ENCODE results near the gene C2CD4C. TPM values are rescaled to one million over a fixed set of nuclear protein-coding genes. Genes with fewer than 3 reads are reported as not detected.
"Not testable (repeated sequence)": the region's sequence is repeated elsewhere in the genome, so short reads cannot be mapped to it uniquely, and the experiment has no call there.

The C2CD4C gene
- total RNA-seq, 1 donor from 2014 or later = 3.7 TPM

DNA sequence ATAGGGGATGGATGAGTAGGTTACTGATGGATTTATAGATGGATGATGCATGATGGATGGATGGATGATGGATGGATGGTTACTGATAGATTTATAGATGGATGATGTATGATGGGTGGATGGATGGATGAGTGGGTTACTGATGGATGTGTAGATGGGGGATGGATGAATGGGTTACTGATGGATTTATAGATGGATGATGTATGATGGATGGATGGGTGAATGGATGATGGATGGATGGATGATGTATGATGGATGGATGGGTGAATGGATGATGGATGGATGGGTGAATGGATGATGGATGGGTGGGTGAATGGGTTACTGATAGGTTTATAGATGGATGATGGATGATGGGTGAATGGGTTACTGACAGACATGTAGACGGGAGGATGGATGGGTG lies 6.3 kb upstream of the C2CD4C start:
- no peak for DNase-seq (ENCODE audit: low read depth in 2 of 2)

DNA sequence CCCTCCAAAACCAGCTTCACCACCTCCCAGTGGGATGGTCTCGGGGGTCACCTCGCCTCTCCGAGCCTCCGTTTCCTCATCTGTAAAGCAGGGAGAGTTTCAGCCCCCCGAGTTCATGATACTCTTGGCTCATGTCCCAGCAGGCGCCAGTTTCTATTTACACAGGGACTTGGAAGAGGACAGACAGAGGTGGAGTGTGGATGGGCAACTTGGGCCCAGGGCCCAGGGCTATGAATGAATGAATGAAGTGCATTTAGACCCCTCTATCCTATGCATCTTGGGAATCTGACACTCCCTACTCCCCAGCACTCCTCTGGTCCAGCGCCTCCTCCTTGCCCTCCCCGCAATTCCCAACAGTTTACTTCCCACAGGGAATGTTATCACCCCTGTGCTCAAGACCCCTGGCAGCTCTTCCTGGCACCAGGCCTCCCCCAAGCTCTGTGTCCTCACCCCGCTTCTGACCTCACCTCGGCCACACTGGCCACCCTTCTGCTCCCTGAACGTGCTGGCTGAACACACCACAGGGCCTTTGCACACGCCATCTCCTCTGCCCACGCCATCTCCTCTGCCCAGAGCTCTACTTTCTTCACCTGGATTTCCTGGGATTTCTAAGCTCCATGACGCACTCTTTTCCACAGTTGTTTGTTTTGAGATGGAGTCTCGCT lies 4.9 kb upstream of the C2CD4C start:
- DNase-seq (ENCODE audit: low read depth in 2 of 2) = no peak

DNA sequence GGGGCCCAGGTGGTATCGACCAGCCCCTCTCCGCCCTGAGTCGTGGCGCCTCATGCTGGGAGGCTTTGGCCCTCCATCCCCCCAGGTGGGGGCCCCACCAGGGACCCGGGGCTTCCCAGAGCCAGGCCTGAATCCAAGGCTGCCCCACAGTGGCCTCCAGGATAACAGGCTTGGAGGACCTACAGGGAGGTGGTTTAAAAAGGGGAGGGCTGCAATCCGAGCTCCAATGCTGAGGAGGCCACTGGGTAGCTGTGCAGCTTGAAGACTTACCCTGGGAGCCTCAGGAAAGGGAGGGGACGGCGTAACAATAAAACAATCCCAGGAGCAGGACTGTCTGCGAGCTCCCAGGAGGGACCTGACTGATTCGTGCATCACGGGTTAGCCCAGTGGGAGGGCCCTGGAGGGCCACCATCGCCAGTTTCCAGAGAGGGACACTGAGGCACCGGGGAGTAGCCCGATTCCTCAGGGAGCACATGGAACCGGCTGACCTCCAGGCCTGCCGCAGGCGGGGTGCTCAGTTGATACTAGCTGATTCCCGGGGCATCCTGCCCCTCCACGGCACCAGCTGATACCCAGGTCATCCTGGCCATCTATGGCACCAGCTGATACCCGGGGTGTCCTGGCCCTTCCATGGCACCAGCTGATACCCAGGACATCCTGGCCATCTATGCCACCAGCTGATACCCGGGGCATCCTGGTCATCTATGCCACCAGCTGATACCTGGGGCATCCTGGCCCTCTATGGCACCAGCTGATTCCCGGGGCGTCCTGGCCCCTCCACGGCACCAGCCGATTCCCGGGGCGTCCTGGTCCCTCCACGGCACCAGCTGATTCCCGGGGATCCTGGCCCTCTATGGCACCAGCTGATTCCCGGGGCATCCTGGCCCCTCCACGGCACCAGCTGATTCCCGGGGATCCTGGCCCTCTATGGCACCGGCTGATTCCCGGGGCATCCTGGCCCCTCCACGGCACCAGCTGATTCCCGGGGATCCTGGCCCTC lies 3.7 kb upstream of the C2CD4C start:
- DNase-seq (ENCODE audit: low read depth in 2 of 2) = no peak

DNA sequence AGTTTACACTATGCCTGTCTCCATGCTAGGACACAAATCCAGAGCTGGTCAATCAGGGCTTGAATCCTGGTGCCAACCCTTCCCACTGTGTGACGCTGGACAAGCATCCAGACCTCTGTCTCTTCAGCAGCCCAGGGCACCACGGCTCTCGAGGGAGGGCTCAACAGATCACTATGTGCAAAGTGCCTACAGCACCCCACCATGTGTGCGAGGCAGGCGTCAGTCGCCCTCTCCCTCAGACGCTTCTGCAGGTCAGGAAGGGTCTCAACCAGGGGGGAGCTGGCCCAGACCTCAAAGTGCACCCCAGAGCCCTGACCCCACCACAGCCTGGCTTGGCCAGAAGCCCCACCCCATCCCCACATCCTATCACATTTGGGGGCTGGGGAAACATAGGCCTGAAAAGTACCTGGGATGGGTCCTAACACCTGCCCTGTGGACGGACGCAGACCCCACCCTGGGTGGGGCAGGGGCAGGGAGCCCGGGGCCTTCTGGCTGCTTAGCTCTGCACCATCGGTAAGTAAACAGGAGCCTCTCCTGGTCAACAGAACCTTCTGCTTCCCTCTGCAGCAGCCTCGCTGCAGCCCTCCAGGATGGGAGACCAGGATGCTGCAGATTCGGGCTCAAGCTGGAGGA lies 2.9 kb upstream of the C2CD4C start:
- DNase-seq (ENCODE audit: low read depth in 2 of 2) = no peak

DNA sequence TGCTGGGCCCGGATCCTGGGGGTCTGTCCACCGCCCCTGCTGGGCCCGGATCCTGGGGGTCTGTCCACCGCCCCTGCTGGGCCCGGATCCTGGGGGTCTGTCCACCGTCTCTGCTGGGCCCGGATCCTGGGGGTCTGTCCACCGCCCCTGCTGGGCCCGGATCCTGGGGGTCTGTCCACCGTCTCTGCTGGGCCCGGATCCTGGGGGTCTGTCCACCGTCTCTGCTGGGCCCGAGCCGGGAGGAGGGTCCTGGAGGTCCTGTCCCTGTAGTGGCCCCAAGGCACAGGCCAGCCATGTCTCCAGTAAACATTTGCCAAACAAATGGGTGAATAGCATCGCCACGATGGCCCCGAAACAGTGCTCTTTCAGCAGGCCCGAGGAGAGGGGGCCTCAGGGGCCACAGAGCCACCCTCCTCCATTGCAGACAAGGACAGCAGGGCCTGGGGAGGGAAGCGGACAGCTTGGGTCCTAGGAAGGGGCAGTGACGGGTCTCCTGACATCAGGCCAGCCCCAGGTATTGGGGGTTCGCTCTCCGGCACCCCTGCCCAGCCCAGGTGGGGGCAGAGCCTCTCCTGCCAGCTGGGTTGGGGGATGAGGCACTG lies 2.3 kb upstream of the C2CD4C start:
- DNase-seq (ENCODE audit: low read depth in 2 of 2) = not testable (repeated sequence)

DNA sequence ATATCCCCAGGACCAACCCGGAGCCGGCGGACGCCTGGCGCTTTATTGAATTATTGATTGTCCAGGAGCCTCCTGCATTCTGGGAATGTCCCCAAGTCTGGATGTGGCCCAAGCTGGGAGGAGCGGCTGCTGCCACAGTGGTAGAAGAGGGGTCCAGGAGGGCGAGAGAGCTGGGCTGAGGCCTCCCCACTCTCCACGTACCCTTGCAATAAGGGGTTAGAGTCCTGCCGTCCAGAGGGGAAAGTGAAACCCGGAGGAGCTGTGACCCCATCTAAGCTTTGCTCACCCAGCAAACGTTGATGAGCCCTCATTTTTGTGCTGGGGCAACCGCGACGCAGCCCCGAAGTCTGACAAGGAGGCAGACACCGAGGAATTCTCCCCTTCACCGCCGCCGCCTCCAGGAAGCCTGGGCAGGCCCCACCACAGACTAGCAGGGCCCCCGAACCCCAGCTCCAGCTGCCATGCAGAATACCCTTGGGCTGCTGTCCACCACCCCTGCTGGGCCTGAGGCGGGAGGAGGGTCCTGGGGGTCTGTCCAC lies 1.4 kb upstream of the C2CD4C start:
- DNase-seq (ENCODE audit: low read depth in 2 of 2) = no peak

DNA sequence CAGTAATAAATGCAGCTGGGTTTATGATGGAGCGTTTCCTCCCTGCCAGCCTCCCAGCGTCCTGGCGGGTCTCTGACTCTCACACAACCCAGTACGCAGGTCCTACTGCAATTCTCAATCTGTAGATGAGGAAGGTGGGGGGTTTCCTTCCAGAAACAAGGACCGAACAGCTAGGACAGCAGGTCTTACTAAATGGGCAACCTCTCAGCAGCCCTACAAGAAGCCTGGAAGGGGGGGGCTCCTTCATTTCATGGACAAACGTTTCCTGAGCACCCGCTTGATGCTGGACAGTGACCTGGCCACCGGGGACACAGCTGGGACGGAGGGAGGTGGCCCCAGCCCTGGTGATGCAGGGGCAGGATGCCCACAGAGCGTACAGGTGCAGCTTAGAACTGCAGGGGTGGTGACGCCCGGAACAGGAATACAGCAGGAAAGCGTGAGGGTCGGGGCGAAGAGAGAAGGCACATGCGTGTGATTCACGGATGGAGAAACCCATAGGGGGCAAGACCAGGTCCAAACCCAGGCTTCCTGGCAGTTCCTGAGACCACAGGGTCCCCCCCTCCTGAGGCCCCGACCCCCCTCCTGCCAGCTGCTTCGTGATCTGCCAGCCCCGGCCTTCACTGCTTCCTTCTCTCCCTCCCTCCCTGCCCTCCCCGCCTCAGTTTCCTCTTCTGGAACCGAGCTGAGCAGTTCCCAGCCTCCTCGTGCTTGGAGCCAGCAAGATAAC lies 732 bp upstream of the C2CD4C start:
- DNase-seq (ENCODE audit: low read depth in 2 of 2) = no peak

DNA sequence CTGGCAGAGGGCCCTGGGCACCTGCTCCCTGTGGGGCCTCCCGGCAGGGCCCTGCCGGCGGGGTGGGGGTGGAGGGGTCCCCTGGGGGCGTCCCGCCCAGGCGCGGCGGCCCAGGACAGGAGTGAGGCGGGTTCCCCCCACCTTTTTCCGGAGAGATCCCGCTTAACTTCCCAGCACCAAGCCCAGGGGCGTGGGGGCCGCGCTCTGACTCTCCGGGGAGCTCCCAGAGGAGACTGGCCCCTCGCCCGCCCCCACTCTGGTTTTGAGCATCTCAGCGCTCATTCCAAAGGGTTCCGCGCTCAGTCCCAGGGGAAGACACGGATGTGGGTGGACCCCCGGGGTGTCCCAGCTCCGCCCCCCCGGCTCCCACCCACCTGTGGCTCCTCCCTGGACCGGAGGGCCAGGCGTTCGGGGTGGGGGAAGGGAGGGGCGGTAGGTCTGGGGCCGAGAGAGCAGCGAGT lies 476 bp downstream of the C2CD4C start:
- no peak for DNase-seq (ENCODE audit: low read depth in 2 of 2)

DNA sequence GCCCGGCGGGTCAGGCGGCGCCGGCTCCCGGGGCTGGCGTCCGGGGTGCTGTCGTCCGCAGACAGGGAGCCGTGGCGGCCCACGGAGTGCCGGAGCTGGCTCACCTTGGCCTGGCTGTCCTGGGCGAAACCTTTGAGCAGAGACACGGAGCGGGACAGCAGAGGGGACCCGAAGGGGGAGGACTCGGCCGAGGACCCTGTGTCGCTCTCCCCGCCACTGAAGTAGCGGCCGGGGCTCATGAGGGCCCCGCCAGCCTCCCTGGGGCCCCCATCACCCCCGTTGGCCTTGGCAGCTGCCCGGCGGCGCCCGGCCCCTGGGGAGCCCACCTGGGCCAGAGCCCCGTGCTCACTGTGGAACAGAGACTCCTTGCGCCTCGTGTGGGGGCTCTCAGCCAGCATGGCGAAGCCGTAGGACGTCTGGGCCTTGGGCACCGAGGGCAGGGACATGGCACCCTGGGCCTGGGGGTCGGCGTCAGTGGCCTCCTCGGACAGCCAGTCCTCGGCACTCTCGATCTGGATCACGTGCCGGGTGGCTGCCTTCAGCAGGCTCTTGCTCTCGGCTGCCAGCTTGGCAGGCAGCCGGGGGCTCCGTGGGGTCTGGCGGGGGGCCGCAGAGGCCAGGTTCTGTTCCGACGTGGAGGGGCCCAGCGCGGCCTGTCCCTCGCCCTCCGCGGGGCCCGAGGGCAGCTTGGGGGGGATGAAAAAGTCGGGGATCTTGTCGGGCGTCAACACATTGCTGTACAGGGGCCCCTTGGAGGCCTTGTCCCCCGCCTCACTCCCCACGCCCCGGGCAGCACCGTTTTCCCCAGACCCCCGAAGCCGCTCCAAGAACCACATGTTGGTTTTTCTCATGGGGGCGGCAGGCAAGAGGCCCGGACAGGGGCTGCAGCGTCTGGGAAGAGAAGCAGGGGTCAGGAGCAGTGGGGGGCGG lies 1.2 kb downstream of the C2CD4C start:
- no peak for DNase-seq (ENCODE audit: low read depth in 2 of 2)

DNA sequence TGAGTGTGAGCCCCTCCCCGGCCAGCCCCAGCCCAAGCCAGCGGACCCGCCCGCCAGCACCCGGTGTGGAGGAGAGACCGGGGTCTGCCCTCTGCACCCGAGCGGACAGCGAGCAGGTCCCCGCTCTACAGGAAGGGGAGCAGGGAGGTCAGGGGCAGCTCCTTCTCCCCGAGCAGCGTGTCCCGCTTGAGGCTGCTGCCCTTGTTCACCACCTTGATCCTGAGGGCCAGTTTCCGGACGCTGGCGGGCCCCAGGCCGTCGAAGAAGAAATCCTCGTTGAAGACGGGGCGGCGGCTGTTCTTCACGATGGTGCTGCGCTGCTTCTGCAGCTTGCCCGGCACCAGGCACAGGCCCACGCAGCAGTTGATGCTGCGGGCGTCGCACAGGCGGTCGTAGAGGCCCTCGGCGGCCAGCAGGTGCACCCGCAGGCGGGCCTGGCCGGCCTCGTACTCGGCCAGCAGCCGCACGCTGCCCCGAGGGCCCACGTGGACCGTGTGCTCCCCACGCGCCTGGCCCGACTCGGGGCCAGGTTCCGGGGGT lies 1.9 kb downstream of the C2CD4C start:
- no peak for DNase-seq (ENCODE audit: low read depth in 2 of 2)

DNA sequence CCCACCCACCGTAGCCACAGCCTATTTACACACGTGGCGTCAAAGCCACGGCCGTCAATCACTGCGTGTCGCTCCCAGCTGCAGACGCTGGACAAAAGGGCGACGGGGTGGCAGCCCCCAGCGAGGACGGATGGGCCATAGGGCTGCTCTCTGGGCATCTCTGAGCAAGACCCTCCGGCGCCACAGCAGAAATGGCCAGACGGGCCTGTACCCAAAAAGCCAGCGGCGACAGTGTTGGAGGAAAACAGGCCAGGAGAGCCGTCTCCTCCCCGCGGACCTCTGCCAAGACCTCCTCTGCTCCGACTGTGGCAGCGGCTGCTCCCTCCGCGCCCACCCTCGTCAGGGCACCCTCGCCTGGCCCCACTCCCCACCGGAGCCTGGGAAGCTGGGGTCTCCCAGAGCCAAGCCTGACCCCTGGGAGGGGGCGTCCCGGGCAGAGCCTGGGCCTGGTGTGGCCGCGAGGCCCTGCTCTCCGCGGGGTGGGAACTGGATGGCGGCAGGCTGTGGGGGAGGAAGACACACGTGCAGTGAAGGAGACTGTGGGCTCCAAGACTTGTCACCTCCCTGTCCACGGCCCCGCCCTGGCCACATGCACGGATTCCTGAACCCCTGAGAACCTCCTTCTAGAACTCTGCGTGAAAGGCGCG lies 2.7 kb downstream of the C2CD4C start:
- DNase-seq (ENCODE audit: low read depth in 2 of 2) = no peak

DNA sequence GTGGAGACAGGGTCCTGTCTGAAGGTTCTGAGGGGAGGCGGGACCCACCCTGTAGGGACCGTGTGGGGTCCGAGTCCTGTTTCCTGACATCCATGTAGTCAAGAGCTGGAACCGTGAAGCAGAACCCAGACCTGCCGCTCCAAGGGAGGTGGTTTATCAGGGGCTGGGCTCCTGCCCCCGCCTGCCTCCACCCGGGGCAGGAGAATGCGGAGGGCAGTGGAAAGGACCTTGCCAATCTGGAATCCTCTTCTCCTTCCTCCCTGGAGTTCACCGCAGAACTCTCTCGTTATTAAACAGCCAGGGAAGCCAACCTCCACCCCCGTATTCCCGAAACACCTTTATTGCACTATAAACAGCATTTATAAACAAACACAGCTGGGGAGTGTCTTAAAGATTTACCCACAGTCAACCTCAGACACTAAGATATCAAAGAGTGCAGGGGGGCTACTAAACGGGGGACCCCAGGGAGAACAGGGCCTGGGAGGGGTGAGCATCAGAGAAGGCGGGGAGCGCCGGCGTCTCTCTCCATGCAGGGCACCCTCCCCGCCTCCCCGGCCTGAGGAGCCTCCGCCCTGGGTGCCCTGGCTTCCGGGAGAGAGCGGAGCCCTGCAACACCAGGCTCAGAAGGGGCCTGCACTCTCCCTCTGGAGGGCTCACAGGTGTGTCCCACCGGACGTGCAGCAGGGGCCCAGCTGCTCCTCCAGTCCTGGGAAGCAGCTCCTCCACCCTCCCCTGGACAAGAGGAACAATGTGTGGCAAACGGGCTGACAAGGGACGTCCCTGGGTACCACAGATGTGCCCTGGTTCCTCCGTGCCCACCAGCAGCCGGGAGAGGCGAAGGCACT lies 3.6 kb downstream of the C2CD4C start:
- DNase-seq (ENCODE audit: low read depth in 2 of 2) = no peak

DNA sequence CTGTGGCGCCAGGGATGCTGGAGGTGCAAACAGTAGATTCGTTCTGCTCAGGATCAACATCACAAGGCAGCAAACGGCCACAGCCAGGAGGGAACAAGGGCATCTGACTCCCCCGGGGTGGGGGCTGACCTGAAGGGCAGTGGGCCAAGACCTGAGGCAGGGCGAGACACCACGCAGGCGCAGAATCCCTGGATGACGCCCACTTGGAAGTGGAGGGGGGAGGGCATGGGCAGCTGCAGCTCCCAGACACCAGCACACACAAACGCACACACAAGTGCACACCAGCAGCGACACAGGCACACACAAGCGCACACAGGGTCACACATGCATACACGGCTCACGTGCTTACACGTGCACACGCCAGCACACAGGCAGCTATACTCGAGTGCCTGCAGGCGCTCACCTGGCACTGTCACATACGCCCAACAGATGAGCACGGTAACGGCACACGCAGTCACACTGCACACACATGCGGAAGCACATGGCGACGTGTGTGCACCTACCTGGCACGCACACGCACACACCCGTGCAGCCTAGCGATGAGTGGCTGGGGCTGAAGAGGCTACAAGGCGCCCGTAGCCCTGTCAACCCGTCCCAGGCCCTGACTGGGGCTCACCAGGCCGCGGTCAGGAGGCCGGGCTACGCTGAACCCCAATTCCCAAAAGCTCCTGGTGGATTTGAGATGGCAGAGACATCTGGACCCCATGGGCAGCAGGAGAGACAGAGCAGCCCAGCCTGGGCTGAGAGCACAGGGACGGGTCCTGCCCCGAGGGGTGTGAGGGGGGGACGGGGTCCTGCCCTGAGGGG lies 5.5 kb downstream of the C2CD4C start:
- no peak for DNase-seq (ENCODE audit: low read depth in 2 of 2)

DNA sequence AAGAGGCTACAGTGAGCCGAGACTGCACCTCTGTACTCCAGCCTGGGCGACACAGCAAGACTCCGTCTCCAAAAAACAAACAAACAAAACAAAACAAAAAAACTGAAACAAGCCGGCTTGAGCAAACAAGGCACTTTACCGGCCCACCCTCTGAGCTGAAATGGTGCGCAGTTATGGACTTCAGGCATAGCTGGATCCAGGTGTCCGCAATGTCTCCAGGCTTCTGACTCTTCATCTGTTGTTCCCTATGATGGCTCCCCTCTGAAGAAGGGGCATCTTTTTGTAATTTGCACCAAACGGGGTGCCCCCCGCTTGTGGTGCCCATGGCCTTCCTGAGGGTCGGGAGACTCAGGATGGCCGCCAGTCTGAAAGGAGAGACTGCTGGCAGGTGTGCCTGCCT lies 6.2 kb downstream of the C2CD4C start:
- no peak for DNase-seq (ENCODE audit: low read depth in 2 of 2)

DNA sequence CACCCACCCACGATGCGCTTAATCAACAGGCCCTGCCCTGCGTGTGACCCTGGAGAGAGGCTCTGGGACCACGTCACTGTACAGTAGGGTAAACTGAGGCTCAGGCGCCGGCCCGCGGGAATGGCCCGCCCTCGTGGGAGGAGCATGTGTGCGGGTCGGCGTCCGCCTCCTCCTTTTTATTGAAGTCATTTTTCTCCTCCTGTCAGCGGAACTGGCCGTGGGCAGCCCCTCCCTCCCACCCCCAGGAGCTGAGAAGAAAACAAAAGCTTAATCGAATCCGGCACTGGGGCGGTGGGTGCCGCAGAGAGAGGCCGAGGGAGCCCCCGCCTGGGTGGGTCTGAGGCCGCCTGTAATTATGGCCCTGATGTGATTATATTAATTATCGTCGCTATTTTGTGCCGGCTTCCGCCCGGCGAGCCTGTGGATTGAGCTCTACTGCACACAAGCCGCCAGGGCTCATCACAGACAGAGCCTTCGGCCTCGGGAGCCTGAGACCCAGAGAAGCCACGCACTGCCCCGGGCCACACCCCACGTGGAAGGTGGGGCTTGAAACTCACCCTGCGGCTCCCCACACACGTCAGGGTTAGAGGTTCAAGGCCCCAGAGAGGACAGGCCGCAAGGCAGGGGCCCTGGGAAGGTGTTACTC lies 7.0 kb downstream of the C2CD4C start:
- no peak for DNase-seq (ENCODE audit: low read depth in 2 of 2)

DNA sequence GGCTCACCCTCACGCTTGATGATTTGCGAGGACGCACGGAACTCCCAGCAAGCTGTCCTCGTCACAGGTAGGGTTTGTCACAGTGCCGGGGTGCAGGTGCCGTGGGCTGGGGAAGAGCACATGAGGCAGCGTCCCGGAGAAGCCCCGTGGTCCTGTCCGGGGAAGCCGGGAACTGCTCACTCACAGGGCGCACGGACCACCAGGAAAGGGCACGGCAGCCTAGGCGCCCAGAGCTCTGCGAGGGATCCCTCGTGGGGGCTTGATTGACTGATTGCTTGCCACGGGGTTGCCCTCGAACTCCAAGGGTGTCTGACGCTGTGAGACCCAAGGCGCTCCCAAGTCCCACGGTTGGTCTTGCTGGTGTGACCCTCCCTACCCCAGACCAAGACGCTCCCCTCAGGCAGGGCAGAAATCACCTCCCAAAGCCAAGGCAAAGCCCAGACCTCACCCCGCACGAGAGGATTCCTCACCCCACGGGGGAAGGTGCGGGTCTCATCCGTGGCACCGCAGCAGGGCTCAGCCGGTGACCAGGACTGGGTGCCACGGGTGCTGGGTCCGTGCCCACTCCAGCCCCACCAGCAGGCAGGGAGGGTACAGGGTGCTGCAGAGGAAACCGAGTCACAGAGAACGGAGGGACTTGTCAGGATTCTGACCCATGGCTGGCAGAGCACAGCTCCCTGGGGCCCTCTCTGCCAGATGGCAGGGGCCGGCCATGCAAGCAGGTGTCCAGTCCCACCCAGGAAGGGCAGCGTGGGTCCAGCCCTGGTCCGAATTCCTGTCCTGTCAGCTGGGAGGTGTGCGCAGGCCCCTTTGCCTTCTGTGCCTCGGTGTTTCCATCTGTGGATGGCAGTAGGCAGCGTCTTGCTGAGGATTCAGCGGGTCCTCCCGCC lies 7.7 kb downstream of the C2CD4C start:
- no peak for DNase-seq (ENCODE audit: low read depth in 2 of 2)

All from dermis microvascular lymphatic vessel endothelial cell (primary cell).